ENCODE measurements around the gene KDM8.
"Not testable (repeated sequence)": the region's sequence is repeated elsewhere in the genome, so short reads cannot be mapped to it uniquely, and the experiment has no call there.

Gene KDM8

DNA sequence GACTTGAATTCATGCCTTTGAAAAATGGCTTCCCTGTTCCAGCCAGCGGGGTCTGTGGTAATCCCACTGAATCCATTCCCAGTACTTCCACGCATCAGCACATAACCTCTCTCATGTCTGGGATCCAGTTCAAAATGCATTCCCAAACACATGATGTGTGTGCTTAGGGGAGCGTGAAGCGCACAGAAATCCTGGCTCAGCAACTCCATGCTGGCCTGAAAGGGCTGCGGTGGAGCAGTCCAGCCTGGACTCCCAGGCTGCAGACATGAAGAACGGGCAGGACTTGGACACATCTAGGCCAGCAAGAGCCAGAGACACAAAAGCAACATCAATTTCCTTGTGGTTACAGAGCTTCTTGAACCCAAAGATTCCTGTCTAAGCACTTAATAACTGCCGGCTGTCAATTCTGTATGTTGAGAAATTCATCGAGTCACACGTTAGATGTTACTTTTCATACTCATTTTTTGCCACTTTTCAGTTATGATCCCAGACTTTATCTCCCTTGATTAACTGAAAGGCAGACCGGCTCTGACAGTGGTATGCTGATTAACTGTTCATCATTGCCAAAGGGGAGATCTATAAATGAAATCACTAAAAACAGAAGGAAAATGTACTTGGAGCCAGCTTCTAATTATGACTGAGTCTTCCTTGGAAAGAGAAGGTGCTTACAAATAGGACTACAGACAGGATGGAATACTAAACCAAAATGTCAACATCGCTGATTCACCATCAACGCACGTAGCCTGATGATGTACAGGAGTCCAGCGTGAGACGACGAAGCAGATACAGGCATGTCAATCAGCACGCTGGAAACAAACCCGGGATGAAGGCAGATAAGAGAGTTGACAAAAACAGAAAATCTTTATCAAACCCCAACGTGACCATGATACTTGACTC is 42.2 kb downstream of the KDM8 start:
- DNase-seq = no peak

DNA sequence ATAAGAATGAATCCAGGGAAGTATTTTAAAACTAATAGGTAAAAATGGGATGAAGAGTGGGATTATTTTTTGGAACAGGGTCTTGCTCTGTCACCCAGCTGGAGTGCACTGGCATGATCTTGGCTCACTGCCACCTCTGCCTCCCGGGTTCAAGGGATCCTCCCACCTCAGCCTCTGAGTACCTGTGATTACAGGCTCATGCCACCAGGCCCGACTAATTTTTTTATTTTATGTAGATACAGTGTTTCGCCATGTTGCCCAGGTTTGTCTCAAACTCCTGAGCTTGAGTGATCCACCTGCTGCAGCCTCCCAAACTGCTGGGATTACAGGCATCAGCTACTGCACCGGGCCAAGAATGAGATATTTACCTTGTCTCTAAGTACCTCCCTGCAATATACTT is 43.1 kb downstream of the KDM8 start:
- DNase-seq = no peak

DNA sequence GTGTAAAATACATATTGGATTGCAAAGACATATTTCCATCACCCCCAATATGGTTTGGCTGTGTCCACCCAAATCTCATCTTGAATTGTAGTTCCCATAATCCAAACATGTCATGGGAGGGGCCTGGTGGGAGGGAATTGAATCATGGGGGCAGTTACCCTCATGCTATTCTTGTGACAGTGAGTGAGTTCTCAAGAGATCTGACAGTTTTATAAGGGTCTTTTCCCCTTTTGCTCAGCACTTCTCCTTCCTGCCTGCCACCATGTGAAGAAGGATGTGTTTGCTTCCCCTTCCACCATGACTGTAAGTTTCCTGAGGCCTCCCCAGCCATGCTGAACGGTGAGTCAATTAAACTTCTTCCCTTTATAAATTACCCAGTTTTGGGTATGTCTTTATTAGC is 43.8 kb downstream of the KDM8 start:
- DNase-seq = not testable (repeated sequence)

DNA sequence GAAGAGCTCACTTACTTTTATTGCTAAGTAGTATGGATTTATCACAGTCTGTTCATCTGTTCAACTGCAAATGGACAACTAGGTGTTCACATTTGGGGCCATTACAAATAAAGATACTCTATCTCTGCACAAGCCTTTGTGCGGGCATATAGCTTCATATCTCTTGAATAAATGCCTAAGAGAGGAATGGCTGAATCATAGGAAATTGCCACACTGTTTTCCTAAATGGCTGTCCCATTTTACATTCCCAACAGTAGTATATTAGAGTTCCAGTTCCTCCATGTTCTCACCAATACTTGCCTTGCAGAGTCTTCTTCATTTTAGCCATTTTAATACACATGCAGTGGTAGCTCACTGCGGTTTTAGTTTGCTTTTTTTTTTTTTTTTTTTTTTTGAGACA is 44.7 kb downstream of the KDM8 start:
- DNase-seq = no peak

DNA sequence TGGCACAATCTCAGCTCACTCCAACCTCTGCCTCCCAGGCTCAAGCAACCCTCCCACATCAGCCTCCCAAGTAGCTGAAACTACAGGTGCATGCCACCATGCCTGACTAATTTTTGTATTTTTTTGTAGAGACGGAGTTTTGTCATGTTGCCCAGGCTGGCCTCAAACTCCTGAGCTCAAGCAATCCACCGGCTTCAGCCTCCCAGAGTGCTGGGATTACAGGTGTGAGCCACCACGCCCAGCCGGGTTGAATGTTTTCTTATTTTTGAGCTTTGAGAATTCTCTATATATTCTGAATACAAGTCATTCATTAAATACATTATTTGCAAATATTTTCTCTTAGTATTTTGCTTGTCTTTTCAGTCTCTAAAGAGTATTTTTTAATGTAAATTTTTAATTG is 45.6 kb downstream of the KDM8 start:
- DNase-seq = not testable (repeated sequence)

DNA sequence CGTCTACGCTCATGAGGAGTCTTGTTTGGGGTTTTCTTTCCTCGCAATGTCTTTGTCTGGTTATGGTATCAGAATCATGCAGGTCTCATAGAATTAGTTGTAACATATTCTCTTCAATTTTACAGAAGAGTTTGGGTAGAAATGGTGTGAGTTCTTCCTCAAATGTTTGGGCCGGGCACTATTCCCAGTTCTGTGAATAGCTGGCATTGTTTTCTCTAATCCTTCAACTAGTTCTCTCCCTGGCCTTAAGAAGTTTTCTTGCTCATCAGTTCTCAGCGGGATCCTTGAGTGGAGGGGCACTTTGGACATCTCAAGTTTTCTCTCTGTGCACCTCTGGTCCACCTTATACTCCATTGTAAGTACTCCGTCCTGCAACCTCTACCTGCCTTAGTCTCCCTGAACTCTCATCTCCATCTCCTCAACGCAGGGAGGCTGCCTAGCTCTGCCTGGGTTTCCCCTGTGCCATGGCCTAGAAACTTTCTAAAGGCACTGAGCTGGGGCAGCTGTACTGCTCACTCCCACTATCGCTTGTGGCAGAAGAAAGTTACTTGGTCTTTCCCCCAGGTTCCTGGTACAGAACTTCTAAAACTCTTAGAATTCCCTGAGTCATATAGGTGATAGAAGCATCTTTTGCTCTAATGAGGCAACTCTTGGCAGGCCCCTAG is 48.3 kb downstream of the KDM8 start:
- DNase-seq = no peak

DNA sequence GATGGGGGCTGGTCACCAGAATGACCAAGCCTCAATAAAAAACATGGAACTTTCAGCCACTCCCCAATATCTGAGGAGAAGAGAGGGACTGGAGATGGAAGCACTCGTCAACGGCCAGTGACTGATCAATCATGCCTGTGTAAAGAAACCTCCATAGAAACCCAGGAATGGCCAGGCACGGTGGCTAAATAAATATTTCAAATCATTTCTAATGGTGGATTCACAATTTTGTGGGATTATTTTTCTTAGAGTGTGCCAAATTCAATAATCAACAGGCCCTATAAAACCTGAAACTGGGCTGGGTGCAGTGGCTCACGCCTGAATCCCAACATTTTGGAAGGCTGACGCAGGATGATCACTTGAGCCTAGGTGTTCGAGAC is 48.9 kb downstream of the KDM8 start:
- no peak for DNase-seq

DNA sequence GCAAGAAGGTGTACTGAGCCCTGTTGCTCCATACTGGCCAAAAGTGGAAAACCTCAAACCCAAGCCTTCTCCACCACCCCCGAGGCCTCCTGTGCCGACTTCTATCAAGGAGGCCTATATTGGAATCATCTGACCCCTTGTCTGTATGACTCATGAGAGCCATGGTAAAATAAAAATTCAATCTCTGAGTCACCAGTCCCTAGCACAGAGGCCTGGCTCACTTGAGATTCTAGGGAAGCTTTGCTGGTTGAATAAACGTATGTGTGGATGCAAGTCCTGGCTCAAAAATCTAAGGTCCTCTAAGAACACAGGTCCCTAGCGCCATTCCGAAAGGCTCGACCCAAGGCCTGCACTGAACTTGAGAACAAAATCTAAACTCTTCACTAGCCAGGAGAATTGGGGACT is 50.2 kb downstream of the KDM8 start:
- DNase-seq = no peak

DNA sequence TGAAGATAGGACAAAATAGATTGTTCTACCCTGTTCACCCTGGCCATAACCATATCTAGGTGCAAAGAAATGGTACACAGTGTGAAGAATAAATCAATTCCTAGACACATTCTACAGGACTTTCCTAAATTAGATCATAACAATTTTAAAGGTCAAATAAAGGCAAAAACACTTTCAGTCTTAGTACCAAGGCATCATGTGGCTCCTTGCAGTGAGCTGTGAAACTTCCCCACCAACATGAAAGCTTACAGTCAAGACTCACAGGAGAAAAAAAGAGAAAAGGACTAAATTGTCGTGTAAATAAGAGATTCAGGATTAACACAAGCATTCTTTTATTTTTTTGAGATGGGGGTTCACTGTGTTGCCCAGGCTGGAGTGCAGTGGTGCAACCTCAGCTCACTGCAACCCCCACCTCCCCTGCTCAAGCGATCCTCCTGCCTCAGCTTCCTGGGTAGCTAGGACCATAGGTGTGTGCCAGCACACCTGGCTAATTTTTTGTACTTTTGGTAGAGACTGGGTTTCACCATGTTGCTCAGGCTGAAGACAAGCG is 51.0 kb downstream of the KDM8 start:
- DNase-seq = no peak

DNA sequence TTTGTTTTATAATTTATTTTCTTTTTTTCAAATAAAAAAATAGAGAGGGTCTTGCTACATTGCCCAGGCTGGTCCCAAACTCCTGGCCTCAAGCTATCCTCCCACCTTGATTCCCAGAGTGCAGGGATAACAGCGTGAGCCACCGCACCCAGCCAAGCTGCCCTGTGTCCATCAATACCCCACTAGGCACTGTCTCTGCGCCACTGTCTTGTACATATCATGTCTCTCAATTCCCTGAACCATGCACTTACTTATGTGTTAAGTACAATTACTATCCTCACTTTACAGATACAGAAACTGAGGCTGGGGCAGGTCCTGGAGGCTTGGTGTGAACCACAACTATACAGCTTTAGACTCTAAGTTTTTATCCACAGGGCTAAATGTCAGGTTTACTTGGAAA is 53.5 kb downstream of the KDM8 start:
- no peak for DNase-seq

DNA sequence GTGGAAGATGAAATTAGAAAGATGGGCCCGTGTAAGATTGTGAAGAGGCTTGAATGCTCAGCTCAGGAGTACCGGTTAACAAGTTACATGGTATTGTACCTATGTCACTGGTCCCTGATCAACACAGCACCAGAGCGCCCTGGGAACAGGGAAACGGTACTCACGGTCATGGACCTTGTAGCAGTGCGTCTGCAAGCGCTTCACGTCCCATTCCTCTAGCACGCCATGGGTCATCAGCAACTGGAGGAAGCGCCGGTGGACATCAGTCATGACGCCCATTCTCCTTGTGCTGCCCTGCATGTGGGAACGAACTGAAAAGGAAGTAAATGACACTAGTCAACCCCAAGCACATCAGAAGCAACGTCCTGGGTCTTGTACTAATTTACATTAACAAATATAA is 53.9 kb downstream of the KDM8 start:
- no peak for DNase-seq

DNA sequence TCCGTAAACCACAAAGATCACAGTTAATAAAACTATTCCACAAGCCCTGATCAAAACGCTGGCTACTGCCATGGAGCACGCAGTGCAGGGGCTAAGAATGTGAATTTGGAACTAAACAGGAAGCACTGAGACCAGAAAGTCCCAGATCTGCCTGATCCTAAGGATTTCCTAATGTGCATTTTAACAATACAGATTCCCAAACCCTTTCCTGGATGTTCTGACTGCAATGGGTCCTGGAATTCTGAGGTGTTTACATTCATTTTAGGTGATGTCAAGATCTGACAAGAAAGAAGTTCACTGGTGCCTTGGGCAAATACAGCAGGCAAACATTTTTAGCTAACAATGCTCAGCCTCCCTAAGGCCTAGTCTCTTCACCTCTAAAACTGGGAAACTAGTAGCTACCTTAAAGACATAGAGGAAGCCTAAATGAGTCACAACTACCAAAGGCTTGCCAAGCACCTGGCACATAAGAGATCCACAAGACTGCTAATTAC is 55.0 kb downstream of the KDM8 start:
- DNase-seq = no peak

DNA sequence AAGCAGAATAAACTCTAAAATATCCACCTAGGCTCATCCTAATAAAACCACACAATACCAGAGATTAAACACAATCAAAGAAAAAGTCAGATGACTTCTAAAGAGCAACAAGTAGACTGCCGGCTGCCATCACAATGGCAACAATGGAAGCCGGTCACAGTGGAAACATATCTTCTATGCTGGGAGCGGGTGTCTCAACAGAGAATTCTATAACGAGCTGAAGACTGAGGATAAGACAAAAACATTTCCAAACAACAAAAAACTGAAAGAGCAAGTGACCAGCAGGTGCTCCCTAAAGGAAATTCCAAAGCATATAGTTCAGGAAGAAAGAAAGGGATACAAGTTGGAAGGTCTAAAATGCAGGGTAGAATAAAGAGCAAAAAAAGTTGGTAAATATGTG is 56.4 kb downstream of the KDM8 start:
- DNase-seq = no peak

DNA sequence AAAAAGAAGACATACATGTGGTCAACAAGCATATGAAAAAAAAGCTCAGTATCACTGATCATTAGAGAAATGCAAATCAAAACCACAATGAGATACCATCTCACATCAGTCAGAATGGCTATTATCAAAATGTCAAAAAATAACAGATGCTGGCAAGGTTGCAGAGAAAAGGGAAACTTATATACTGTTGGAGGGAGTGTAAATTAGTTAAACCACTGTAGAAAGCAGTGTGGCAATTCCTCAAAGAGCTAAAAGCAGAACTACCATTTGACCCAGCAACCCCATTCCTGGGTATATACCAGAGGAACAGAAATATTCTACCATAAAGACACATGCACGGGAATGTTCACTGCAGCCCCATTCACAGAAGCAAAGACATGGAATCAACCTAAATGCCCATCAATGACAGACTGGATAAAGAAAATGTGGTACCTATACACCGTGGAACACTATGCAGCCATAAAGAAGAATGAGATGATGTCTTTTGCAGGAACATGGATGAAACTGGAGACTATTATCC is 59.6 kb downstream of the KDM8 start:
- not testable (repeated sequence) for DNase-seq

DNA sequence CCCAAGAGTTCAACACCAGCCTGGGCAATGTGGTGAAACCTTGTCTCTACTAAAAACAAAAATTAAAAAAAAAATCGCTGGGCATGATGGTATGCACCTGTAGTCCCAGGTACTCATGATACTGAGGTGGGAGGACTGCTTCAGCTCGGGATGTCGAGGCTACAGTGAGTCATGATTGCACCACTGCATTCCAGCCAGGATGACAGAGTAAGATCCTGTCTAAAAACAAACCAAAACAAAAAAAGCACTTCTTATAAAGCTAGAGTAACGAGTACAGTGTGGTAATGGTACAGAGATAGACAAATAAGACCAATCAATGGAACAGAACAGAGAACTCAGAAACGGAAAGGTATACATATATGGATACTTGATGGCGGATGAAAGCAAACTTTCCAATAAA is 60.8 kb downstream of the KDM8 start:
- no peak for DNase-seq

DNA sequence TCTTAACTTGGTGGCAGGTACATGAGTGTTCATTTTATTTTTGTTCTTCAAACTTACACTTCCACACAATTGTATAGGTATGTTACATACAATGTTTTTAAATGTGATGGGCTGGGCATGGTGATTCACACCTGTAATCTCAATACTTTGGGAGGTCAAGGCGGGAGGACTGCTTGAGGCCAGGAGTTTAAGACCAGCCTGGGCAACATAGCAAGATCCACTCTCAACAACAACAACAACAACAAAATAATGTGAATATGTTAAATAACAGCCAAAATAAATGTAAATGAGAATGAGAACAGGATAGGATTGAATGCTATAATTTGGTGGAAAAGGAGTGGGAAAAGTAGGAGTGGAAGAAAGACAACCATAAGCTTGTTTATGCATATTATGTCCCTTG is 62.7 kb downstream of the KDM8 start:
- no peak for DNase-seq

DNA sequence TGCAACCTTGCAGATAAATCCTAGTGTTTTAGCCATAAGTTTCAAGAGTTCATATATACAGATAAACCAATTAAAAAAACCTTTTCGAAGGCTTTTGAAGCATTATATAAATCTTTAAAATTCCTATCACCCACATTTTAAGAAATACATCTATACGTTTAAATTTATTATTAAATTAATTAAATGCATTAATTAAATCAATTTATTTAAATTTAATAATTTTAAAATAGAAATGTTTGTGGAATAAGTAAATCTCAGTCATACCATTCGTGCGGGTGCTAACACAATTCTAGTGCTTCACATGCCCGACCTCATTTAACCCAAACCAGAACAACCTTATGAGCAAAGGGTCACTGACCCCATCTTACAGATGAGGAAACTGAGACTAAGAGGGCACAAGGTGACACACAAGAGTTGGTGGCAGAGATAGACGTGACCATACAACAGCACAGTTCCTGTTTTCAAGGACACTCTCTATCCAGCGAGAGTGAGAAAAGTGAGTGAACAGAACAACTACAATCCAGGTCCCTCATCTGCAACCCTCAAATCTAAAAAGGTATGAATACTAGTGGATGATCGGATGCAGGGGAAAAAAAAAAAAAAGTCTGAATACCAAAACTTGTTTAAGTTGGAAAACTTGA is 63.8 kb downstream of the KDM8 start:
- DNase-seq = no peak

DNA sequence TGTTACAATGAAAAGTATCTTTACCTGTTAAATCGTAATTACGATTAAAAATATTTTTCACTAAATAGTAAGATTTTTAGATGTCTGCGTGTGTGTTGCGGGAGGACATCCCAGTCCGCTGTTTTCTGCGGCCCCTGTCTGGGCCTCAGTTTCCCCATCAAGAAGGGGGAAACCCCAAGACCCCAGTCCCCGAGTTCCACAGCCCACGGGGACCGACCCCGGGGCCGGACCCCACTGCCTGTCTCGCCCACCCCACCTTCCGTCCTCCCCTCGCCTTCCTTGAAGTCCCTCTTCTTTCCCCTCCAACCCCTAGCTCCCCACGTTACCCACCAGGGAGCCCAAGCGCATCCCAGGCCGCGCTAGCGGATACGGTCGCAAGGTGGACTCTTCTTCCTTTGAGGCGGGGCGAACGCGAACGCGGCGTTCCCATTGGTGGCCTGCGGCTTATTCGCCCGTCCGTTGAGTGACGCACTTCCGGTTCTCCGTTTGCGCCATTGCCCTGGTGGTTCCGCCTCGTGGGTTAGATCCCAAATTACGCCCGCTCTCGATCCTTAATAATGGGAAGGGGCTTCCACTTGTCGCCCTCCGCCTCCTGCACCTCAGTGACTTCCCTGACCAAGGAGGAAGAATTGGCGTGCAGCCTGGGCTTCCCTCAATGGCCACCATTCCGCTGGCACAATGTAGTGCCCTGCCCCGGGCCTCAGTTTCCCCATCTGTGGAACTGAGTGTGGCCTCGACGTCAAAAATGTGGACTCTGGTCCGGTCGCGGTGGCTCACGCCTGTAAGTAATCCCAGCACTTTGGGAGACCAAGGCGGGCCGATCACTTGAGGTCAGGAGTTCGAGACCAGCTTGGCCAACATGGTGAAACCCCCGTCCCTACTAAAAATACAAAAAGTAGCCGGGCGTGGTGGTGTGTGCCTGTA is 65.3 kb downstream of the KDM8 start, which contains the start of gene NSMCE1:
Gene NSMCE1, minus strand, starts transcription at position 397 of the 924 bp plus-strand sequence. CDS start 11,202 bp downstream, outside the sequence.
- peak; percentile 93 for DNase-seq

DNA sequence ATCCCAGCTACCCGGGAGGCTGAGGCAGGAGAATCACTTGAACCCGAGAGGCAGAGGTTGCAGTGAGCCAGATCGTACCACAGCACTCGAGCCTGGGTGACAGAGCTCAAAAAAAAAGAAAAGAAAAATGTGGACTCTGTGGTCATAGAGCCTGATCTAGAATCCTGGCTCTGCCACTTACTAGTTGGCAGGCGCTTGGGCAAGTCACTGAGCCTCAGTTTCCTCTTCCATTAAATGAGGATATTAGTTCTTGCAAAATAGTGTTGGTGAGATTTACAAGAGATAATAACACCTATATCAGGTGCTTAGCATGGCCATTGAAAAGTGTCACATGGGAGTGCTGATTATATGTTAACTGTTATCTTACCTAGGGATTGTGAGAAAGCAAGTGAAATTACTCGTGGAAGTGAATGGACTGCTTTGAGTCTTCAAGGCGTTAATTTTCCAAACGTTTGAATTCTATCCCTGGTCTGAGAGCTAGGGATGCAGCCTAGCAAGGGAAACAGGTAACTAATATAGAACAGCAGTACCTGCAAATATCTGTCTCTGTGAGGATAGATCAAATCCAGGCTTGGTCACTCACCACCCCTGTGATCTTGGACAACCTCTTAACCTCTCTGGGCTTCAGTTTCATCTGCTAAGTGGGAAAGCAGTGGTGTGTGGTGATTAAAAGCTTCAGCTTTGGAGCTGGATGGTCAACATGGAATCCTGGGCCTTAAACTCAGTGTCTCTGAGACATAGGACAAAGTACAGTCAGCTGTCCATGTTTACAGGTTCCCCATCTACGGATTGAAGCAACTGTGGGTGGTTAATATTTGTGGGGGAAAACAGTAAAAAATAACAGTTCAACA is 66.2 kb downstream of the KDM8 start:
- no peak for DNase-seq

DNA sequence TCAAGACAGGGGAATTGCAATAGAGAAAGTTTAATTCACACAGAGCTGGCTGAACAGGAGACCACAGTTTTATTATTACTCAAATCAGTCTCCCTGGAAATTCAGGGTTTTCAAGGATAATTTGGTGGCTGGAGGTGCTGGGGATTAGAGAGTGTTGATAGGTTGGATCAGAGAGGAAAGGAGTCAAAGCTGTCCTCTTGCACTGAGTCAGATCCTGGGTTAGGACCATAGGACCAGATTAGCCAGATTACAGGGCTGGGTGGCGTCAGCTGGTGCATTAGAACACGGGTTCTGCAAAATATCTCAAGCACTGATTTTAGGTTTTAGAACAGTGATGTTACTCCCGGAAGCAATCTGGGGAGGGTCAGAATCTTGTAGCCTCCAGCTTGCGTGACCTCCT is 67.0 kb downstream of the KDM8 start:
- DNase-seq = no peak

Data from T-helper 9 cell (primary cell).